OCI-LY7 (cell line): ENCODE measurements around the gene DOCK9.

Experiments
- EZH2phosphoT487 ChIP-seq: fragments of 200-600 bp; sonication (generic); IDR thresholded peaks from 2 replicates; pipeline ENCODE4 v1.6.1; 2018; ENCODE audit warnings: low read depth, borderline replicate concordance, mild to moderate bottlenecking, mixed run types, antibody characterized with exemption, low read length, moderate library complexity, mixed read lengths
- TF ChIP-seq, protein P1 (sequence below): fragments of 200-600 bp; sonication (generic); conservative IDR thresholded peaks from 2 replicates; pipeline ENCODE4 v1.5.1; 2014; ENCODE audit warnings: mild to moderate bottlenecking, antibody characterized with exemption, low read length, moderate library complexity, mixed read lengths

DNA sequence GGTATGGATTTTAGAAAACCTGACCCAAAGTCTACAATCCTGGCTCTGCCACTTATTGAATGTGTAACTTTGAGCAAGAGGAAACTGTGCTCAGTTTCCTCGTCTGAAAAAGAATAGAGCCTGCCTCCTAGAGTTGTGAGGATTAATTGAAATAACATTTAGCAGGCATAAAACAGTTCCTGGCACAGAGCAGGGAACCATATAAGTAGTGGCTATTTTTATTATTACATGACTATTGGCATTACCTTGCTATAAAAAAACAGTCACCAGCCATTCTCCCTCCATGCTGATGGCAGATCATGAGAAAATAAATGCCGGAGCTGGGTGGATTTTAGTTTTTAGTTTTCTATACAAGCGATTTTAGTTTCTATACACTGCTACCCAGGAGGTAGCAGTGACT is 5.8 kb downstream of the DOCK9 start:
- TF ChIP-seq, protein P1, sequence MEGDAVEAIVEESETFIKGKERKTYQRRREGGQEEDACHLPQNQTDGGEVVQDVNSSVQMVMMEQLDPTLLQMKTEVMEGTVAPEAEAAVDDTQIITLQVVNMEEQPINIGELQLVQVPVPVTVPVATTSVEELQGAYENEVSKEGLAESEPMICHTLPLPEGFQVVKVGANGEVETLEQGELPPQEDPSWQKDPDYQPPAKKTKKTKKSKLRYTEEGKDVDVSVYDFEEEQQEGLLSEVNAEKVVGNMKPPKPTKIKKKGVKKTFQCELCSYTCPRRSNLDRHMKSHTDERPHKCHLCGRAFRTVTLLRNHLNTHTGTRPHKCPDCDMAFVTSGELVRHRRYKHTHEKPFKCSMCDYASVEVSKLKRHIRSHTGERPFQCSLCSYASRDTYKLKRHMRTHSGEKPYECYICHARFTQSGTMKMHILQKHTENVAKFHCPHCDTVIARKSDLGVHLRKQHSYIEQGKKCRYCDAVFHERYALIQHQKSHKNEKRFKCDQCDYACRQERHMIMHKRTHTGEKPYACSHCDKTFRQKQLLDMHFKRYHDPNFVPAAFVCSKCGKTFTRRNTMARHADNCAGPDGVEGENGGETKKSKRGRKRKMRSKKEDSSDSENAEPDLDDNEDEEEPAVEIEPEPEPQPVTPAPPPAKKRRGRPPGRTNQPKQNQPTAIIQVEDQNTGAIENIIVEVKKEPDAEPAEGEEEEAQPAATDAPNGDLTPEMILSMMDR: no peak
- TF ChIP-seq EZH2phosphoT487: no peak
